Mesothelial cell of epicardium (in vitro differentiated cells): ENCODE measurements around the gene IFTAP. TPM values are rescaled to one million over a fixed set of nuclear protein-coding genes. Genes with fewer than 3 reads are reported as not detected.

Source experiments
- DNase-seq, 2 experiments: peaks; one replicate each; pipeline ENCODE4 v3.0.0; 2021; ENCODE audit warnings: low spot score in 2 of 2; ENCODE audit not compliant: unreplicated experiment in 2 of 2
- H3K27ac Mint-ChIP-seq: 2 replicates; pipeline ENCODE4 v1.8.0; 2021; ENCODE audit warnings: mixed read lengths
- H3K27me3 Mint-ChIP-seq: 2 replicates; pipeline ENCODE4 v1.8.0; 2021; ENCODE audit warnings: low read depth, mixed read lengths
- H3K36me3 Mint-ChIP-seq: 2 replicates; pipeline ENCODE4 v1.8.0; 2021; ENCODE audit warnings: mixed read lengths
- H3K4me1 Mint-ChIP-seq: 2 replicates; pipeline ENCODE4 v1.8.0; 2021; ENCODE audit warnings: mixed read lengths
- H3K4me3 Mint-ChIP-seq: 2 replicates; pipeline ENCODE4 v1.8.0; 2021; ENCODE audit warnings: mild to moderate bottlenecking, moderate library complexity, mixed read lengths
- H3K9me3 Mint-ChIP-seq: 2 replicates; pipeline ENCODE4 v1.8.0; 2021; ENCODE audit warnings: mixed read lengths
- total RNA-seq: library from RNA; stranded (reverse); gene quantifications from 3 replicates; pipeline ENCODE4 v1.2.1, GENCODE V29; 2021
- TF ChIP-seq, protein P1 (sequence below): fragments of 200-600 bp; sonication (generic); IDR thresholded peaks from one replicate; pipeline ENCODE4 v1.5.0; 2021; ENCODE audit warnings: antibody characterized with exemption; ENCODE audit not compliant: unreplicated experiment

Gene IFTAP
- total RNA-seq, 1 donor from 2014 or later: 34.0 TPM

GRCh38 chr11:36620246-36620645, 25.9 kb downstream of the IFTAP start:
- no peaks in the 10 kb centered on the region for H3K27me3 Mint-ChIP-seq
- no peaks in the 10 kb centered on the region for H3K36me3 Mint-ChIP-seq
- peaks cover 15% of the 10 kb centered on the region for H3K4me1 Mint-ChIP-seq
- no peak for DNase-seq
- H3K9me3 Mint-ChIP-seq: no peaks in the 10 kb centered on the region
- no peak overlapping the region for H3K27ac Mint-ChIP-seq
- TF ChIP-seq, protein P1, sequence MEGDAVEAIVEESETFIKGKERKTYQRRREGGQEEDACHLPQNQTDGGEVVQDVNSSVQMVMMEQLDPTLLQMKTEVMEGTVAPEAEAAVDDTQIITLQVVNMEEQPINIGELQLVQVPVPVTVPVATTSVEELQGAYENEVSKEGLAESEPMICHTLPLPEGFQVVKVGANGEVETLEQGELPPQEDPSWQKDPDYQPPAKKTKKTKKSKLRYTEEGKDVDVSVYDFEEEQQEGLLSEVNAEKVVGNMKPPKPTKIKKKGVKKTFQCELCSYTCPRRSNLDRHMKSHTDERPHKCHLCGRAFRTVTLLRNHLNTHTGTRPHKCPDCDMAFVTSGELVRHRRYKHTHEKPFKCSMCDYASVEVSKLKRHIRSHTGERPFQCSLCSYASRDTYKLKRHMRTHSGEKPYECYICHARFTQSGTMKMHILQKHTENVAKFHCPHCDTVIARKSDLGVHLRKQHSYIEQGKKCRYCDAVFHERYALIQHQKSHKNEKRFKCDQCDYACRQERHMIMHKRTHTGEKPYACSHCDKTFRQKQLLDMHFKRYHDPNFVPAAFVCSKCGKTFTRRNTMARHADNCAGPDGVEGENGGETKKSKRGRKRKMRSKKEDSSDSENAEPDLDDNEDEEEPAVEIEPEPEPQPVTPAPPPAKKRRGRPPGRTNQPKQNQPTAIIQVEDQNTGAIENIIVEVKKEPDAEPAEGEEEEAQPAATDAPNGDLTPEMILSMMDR: no peak
- H3K4me3 Mint-ChIP-seq: no peak overlapping the region

GRCh38 chr11:36622431-36623136, 28.3 kb downstream of the IFTAP start:
- H3K9me3 Mint-ChIP-seq: no peaks in the 10 kb centered on the region
- no peak for DNase-seq
- no peaks in the 10 kb centered on the region for H3K27me3 Mint-ChIP-seq
- no peak overlapping the region for H3K4me3 Mint-ChIP-seq
- peaks cover 27% of the 10 kb centered on the region for H3K4me1 Mint-ChIP-seq
- H3K36me3 Mint-ChIP-seq: no peaks in the 10 kb centered on the region
- TF ChIP-seq, protein P1: no peak
- H3K27ac Mint-ChIP-seq: no peak overlapping the region

- H3K4me1 Mint-ChIP-seq: peaks cover 34% of the 10 kb centered on the region
- no peak for DNase-seq
- no peaks in the 10 kb centered on the region for H3K36me3 Mint-ChIP-seq
- H3K27me3 Mint-ChIP-seq: no peaks in the 10 kb centered on the region
- no peaks in the 10 kb centered on the region for H3K9me3 Mint-ChIP-seq
- H3K4me3 Mint-ChIP-seq: no peak overlapping the region
- TF ChIP-seq, protein P1: no peak
- no peak overlapping the region for H3K27ac Mint-ChIP-seq
Measured at GRCh38 chr11:36623494-36623893, 29.2 kb downstream of the IFTAP start.

DNA sequence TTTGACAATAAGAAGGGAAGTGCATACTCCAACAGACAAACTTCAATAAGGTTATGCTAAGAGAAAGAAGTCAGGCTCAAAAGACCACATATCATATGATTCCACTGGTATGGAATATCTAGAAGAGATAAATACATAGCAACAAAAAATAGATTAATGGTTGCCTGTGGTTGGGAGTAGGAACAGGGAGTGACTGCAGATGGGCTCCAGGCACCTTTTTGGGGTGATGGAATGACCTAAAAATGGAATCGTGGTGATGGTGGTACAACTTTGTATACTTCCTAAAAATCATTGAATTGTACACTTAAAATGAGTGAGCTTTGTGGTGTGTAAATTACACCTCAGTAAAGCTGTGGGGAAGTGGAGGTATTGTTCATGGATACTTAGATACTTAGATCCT, 32.7 kb downstream of the IFTAP start:
- H3K27me3 Mint-ChIP-seq: no peaks in the 10 kb centered on the region
- DNase-seq: no peak
- H3K9me3 Mint-ChIP-seq: no peaks in the 10 kb centered on the region
- no peaks in the 10 kb centered on the region for H3K36me3 Mint-ChIP-seq
- TF ChIP-seq, protein P1: no peak
- H3K4me1 Mint-ChIP-seq: peaks cover 55% of the 10 kb centered on the region
- no peak overlapping the region for H3K4me3 Mint-ChIP-seq
- no peak overlapping the region for H3K27ac Mint-ChIP-seq

DNA sequence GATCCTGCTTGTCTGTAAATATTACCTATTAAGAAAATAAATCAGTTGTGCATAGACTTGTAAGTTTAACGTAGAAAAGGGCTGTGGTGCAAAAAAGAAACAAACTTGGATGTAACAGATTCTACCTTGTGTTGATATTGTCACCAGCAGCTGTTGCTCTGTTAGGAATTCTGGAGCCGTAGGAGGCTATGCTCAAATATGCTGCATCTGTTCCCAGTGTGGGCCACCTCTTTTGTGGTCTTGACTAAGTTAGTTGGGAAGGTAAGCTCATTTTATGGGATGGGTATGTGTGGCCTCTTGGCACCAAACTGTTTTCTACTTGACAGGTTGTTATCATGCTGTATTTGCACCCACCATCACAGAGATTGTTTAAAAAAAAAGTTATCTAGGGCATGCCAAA, 33.2 kb downstream of the IFTAP start:
- no peaks in the 10 kb centered on the region for H3K9me3 Mint-ChIP-seq
- no peak for DNase-seq
- H3K27me3 Mint-ChIP-seq: no peaks in the 10 kb centered on the region
- H3K4me1 Mint-ChIP-seq: peaks cover 55% of the 10 kb centered on the region
- no peak overlapping the region for H3K27ac Mint-ChIP-seq
- H3K36me3 Mint-ChIP-seq: no peaks in the 10 kb centered on the region
- TF ChIP-seq, protein P1: no peak
- H3K4me3 Mint-ChIP-seq: no peak overlapping the region

GRCh38 chr11:36628141-36628540, 33.8 kb downstream of the IFTAP start:
- Mint-ChIP-seq H3K27ac (peak overlapping the region; percentile 74), H3K9me3 (no peaks in the 10 kb centered on the region), H3K27me3 (no peaks in the 10 kb centered on the region), H3K4me1 (peaks cover 55% of the 10 kb centered on the region), H3K4me3 (no peak overlapping the region), H3K36me3 (no peaks in the 10 kb centered on the region)
- no peak for DNase-seq
- TF ChIP-seq, protein P1: no peak
